CD4-positive, alpha-beta T cell (primary cell): ENCODE results near the gene ISOC2. TPM values are rescaled to one million over a fixed set of nuclear protein-coding genes. Genes with fewer than 3 reads are reported as not detected.

Experiments
- ATAC-seq: fragments of 200-7000 bp; cut with Tn5 transposase; one replicate; pipeline ENCODE4 v1.10.0; 2022; ENCODE audit warnings: mild to moderate bottlenecking; ENCODE audit not compliant: poor library complexity
- CTCF ChIA-PET: fragments of 350-600 bp; sonication (Branson Sonifier 250); formaldehyde crosslinking; loops from one replicate; lab custom pipeline; 2021; ENCODE audit warnings: antibody characterized with exemption, inconsistent platforms; lab: Charles Lee
- POLR2A ChIA-PET: fragments of 350-600 bp; sonication (Branson Sonifier 250); formaldehyde crosslinking; loops from one replicate; lab custom pipeline; 2021; ENCODE audit warnings: antibody characterized with exemption, inconsistent platforms; lab: Charles Lee
- DNase-seq, 14 experiments: peaks; one replicate each; pipeline ENCODE4 v3.0.0-alpha.2; 2013 to 2020; ENCODE audit warnings: mixed read lengths in 2 of 14
- H3K27ac ChIP-seq, 2 donors: one replicate each; pipeline versions ENCODE4 v1.5.1 to v1.7.0; 2013; ENCODE audit warnings: low read length in 2 of 2, low read depth in 1 of 2, mild to moderate bottlenecking in 1 of 2
- H3K27me3 ChIP-seq, 2 experiments: 1 replicate in 1 of 2; 2 replicates in 1 of 2; pipeline versions ENCODE4 v1.6.1 to v1.7.0; 2013; ENCODE audit warnings: low read length in 2 of 2, control low read depth in 1 of 2, mild to moderate bottlenecking in 1 of 2, moderate library complexity in 1 of 2; ENCODE audit not compliant: insufficient read depth in 2 of 2, control insufficient read depth in 1 of 2
- H3K36me3 ChIP-seq: one replicate; pipeline ENCODE4 v1.6.1; 2013; ENCODE audit warnings: low read length, control low read depth; ENCODE audit not compliant: insufficient read depth
- H3K4me1 ChIP-seq: one replicate; pipeline ENCODE4 v1.6.1; 2013; ENCODE audit warnings: low read length, control low read depth; ENCODE audit not compliant: insufficient read depth
- H3K4me3 ChIP-seq: one replicate; pipeline ENCODE4 v1.5.1; 2013; ENCODE audit warnings: mild to moderate bottlenecking, low read length, moderate library complexity
- H3K9me3 ChIP-seq, 2 experiments: 1 replicate in 1 of 2; 2 replicates in 1 of 2; pipeline versions ENCODE4 v1.6.1 to v1.7.0; 2013; ENCODE audit warnings: low read length in 2 of 2, mild to moderate bottlenecking in 2 of 2, control low read depth in 1 of 2, moderate library complexity in 1 of 2; ENCODE audit not compliant: control insufficient read depth in 1 of 2, insufficient read depth in 1 of 2
- H3K27ac Mint-ChIP-seq: one replicate; pipeline ENCODE4 v1.8.0; 2020; ENCODE audit warnings: mixed read lengths
- H3K27me3 Mint-ChIP-seq: one replicate; pipeline ENCODE4 v1.8.0; 2021; ENCODE audit warnings: mixed read lengths
- H3K36me3 Mint-ChIP-seq: one replicate; pipeline ENCODE4 v1.8.0; 2021; ENCODE audit warnings: low read depth, mixed read lengths
- H3K4me1 Mint-ChIP-seq: one replicate; pipeline ENCODE4 v1.8.0; 2021; ENCODE audit warnings: low read depth, mixed read lengths
- H3K4me3 Mint-ChIP-seq: one replicate; pipeline ENCODE4 v1.8.0; 2020; ENCODE audit warnings: mild to moderate bottlenecking, mixed read lengths
- H3K9me3 Mint-ChIP-seq: one replicate; pipeline ENCODE4 v1.8.0; 2020; ENCODE audit warnings: mixed read lengths
- CTCF ChIP-seq: fragments of 200-600 bp; IDR thresholded peaks from one replicate; pipeline ENCODE4 v1.8.0; 2022; ENCODE audit warnings: antibody characterized with exemption, mild to moderate bottlenecking
- intact Hi-C, 2 experiments: fragments of 100-400 bp; cut with DNase I in 1 of 2; cut with micrococcal nuclease in 1 of 2; formaldehyde crosslinking; loops; one replicate each; pipeline versions ENCODE4 v1.15.1 to v1.9.0; 2023 to 2025; cut with DNase I, micrococcal nuclease
- total RNA-seq, 174 experiments: library from RNA in 2 of 174; stranded (reverse) in 2 of 174; gene quantifications; one replicate each; pipeline ENCODE4 v1.2.3 and lab custom pipeline; 2021 to 2026

The ISOC2 gene
- total RNA-seq, 2 experiments from 2014 or later, result 1.5 to 2.2 TPM

DNA sequence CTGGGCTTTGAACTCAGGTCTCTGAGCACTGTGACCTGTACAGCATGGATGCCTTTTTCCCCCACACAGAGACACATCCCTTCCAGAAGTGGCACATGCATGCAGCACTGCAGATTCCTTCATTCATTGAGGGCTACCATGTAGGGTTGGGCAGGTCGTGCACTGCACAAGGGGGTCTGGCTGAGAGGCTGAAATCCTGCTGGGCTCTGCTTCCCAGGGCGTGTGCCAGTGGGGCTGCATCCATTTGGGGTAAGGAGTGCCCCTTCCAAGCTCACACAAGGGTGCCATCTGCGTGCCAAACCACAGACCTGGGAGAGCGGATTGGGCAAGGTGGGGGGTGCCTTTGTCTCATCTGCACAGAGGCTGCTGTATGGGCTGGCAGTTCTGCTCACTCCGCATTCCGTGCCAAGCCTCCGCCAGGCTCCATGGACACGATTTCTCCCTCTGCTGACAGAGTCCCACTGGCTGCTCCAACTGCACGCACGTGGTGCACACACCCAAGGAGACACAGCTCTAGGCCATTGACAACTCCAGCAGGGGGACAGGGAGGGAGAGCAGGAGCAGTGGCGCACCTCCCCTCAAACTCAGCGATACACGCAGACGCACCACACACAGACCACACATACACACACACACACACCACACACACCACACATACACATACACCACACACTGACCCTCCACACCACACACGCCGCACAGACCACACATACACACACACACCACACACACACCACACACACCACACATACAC is 13.8 kb downstream of the ISOC2 start:
- DNase-seq (no peak), ATAC-seq (no peak)
- Histone ChIP-seq H3K36me3 (no peaks in the 10 kb centered on the region), H3K27me3 (peaks cover 48 to 66% of the 10 kb centered on the region in 2 experiments), H3K27ac (no peak overlapping the region), H3K4me1 (peaks cover 24% of the 10 kb centered on the region), H3K4me3 (no peak overlapping the region), H3K9me3 (peaks cover 0 to 18% of the 10 kb centered on the region in 2 experiments)
- H3K27ac Mint-ChIP-seq, result no peak overlapping the region
- intact Hi-C loops, result no loop called here
- CTCF ChIA-PET, result no interaction called here
- H3K4me3 Mint-ChIP-seq, result no peak overlapping the region
- POLR2A ChIA-PET, result no interaction called here
- no peaks in the 10 kb centered on the region for H3K36me3 Mint-ChIP-seq
- peaks cover 12% of the 10 kb centered on the region for H3K4me1 Mint-ChIP-seq
- TF ChIP-seq CTCF, result no peak
- H3K27me3 Mint-ChIP-seq, result peaks cover 48% of the 10 kb centered on the region
- no peaks in the 10 kb centered on the region for H3K9me3 Mint-ChIP-seq

DNA sequence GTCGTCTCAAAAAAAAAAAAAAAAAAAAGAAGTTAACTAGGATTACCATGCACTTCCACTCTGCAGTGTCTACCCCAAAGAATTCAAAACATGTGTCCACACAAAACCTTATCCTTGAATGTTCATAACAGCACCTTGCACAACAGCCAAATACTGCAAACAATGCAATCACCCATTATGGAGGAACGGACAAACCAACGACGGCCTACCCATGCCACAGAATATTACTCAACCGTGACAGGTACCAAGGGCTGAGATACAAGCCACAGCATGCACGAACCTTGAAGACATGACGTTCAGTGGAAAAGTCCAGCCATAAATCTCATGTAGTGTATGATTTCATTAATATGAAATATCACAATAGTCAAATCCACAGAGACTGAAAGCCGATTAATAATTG is 15.4 kb downstream of the ISOC2 start:
- Mint-ChIP-seq H3K27me3 (peaks cover 52% of the 10 kb centered on the region), H3K4me1 (peaks cover 22% of the 10 kb centered on the region), H3K36me3 (no peaks in the 10 kb centered on the region), H3K4me3 (no peak overlapping the region), H3K9me3 (no peaks in the 10 kb centered on the region), H3K27ac (no peak overlapping the region)
- Histone ChIP-seq H3K27ac (no peak overlapping the region), H3K36me3 (no peaks in the 10 kb centered on the region), H3K4me1 (peaks cover 22% of the 10 kb centered on the region), H3K9me3 (peaks cover 0 to 18% of the 10 kb centered on the region in 2 experiments), H3K4me3 (no peak overlapping the region), H3K27me3 (peaks cover 49 to 64% of the 10 kb centered on the region in 2 experiments)
- DNase-seq (no peak), ATAC-seq (no peak)
- no peak for TF ChIP-seq CTCF
- ChIA-PET POLR2A (no interaction called here), CTCF (no interaction called here)
- intact Hi-C loops, result no loop called here

DNA sequence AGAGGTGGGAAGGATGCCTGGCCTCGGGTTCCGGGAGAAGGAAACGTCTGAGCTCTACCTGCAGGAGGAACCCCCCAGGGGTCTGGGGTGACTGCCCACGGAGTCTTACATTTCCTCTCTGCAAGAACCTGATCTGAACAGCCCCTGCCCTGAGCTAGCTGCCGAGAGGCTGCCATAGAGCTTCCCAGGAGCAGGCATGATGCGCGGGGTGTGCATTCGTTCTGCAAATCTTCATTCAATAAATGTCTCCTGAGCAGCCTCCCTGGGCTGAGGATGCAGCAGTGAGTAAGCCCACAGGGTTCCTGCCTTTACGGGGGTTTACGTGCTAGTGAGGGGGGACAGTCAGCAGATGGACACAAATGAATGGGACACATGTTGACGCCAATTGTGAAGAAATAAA is 16.8 kb downstream of the ISOC2 start:
- DNase-seq (no peak), ATAC-seq (no peak)
- POLR2A ChIA-PET, result no interaction called here
- peaks cover 58% of the 10 kb centered on the region for H3K27me3 Mint-ChIP-seq
- CTCF ChIA-PET, result interaction anchor here (1.0 kb wide), 1 partner anchor 60 kb away, joined by 3 read pairs; no protein-coding TSS in a partner anchor
- peaks cover 28% of the 10 kb centered on the region for H3K4me1 ChIP-seq
- peaks cover 32% of the 10 kb centered on the region for H3K4me1 Mint-ChIP-seq
- no peak overlapping the region for H3K27ac Mint-ChIP-seq
- peaks cover 0 to 24% of the 10 kb centered on the region in 2 experiments for H3K9me3 ChIP-seq
- peaks cover 53 to 69% of the 10 kb centered on the region in 2 experiments for H3K27me3 ChIP-seq
- no peaks in the 10 kb centered on the region for H3K36me3 ChIP-seq
- no peak overlapping the region for H3K4me3 ChIP-seq
- H3K9me3 Mint-ChIP-seq, result no peaks in the 10 kb centered on the region
- H3K27ac ChIP-seq, result no peak overlapping the region
- no peak for TF ChIP-seq CTCF
- intact Hi-C loops, result no loop called here
- H3K4me3 Mint-ChIP-seq, result no peak overlapping the region
- no peaks in the 10 kb centered on the region for H3K36me3 Mint-ChIP-seq
